Measurements from ENCODE around the gene LRMDA. TPM values are rescaled to one million over a fixed set of nuclear protein-coding genes. Genes with fewer than 3 reads are reported as not detected.

The LRMDA gene
- total and polyA plus RNA-seq, 2 of the 13 experiments (the other 11 are each of a cell fraction or from before 2014, with no cell fraction given): 13.4 to 22.0 TPM

DNA sequence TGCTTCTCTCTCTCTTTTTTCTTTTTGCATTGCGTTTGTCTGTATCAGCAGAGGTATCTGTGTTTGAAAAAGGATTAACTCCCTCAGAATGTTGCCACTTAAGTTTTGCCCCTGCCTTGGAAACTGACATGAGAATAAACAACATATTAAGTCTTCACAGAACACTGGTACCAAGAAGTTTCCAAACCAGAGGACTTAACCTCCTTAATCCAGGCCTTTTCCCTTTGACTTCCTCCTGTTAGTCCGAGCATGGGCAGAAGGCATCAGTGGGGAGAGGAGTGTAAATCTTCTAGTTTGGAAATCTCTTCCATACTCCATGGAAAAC is 681.4 kb downstream of the LRMDA start (continued):
- TF ChIP-seq ZNF761 (CRISPR knock-in tag; conservative IDR thresholded peaks at IDR 0.05): no peak
- no peak for TF ChIP-seq ZFP90 (CRISPR knock-in tag; IDR thresholded peaks at IDR 0.05; ENCODE audit: borderline replicate concordance)

DNA sequence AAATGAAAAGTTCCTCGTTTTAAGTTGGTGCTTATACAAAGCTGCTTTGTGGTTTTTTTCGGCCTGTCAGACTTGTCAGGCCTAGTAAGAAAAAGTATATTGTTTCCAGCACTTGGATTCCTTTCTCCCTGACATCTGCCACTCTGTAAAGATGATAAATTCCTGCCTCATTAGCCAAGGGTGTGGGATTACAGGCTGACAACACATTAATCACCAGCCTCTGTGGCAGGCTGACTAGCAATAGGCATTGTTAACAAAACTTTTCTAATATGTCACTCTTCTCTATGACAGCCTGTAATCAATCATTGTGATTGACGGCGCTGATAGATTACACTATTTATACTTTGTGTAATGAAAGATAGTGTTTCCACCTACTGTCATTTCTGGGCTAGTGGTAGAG is 682.5 kb downstream of the LRMDA start:
- no peaks in the 10 kb centered on the region for H3K9me3 ChIP-seq (ENCODE audit: low read length)
- H2AFZ ChIP-seq (ENCODE audit: low read length): no peak overlapping the region
- no peaks in the 10 kb centered on the region for H3K36me3 ChIP-seq (replicated peaks in 1 of 2; ENCODE audit: control insufficient read depth in 1 of 2, insufficient read depth in 2 of 2, low read length in 2 of 2)
- H3K4me2 ChIP-seq (ENCODE audit: low read depth, low read length): peak overlapping the region; percentile 38
- ChIA-PET POLR2A (interaction anchor here (1.1 to 1.8 kb wide), 2 partner anchors 34 to 35 kb away, joined by 3 to 5 read pairs; no protein-coding TSS in a partner anchor), CTCF (ENCODE audit: low intra/inter-chr PET ratio, low total read pairs) (no interaction called here)
- H3K4me3 ChIP-seq (replicated peaks in 1 of 3; ENCODE audit: insufficient read depth in 1 of 3, low read depth in 2 of 3, low read length in 3 of 3): no peak overlapping the region
- H4K20me1 ChIP-seq (ENCODE audit: insufficient read depth, low read length): no peaks in the 10 kb centered on the region
- DNase-seq (ENCODE audit: low spot score) (peak; percentile 23), FAIRE-seq (no peak), ATAC-seq (peak; percentile 32; the same call in 1 of the 3 replicates)
- H3K9ac ChIP-seq (ENCODE audit: insufficient read depth, low read depth, low read length): no peak overlapping the region
- H3K79me2 ChIP-seq (ENCODE audit: insufficient read depth, low read length): no peaks in the 10 kb centered on the region
- in situ Hi-C loops (cut with HindIII; ENCODE audit: extremely low pct_ligation_motif_present, low pct_unique_long_range_greater_than_20kb) (no loop called here), intact Hi-C loops (cut with micrococcal nuclease; ENCODE audit: unreplicated experiment) (no loop called here)
- 49% methylated on average over 4 of the region's 4 CpGs for WGBS (ENCODE audit: low lambda C conversion rate)
- no TSS peak for BruUV-seq (replicated peaks)
- H3K4me1 ChIP-seq (ENCODE audit: insufficient read depth, low read length): peaks cover 37% of the 10 kb centered on the region
- no peaks in the 10 kb centered on the region for H3K27me3 ChIP-seq (ENCODE audit: control insufficient read depth in 1 of 2, insufficient read depth in 2 of 2, low read length in 2 of 2)
- H3K27ac ChIP-seq (ENCODE audit: extremely low read length, insufficient read depth, low read length): no peak overlapping the region
- no peak for TF ChIP-seq HNF4A (CRISPR knock-in tag; IDR thresholded peaks at IDR 0.05)
- TF ChIP-seq HOXD1 (CRISPR knock-in tag; IDR thresholded peaks at IDR 0.05): peak; percentile 88
- no peak for TF ChIP-seq ATM (IDR thresholded peaks at IDR 0.05; ENCODE audit: borderline replicate concordance)
- TF ChIP-seq ZSCAN20 (CRISPR knock-in tag; IDR thresholded peaks at IDR 0.05; ENCODE audit: borderline replicate concordance): no peak
- no peak for TF ChIP-seq ZNF431 (CRISPR knock-in tag; IDR thresholded peaks at IDR 0.05; ENCODE audit: borderline replicate concordance, low read depth)
- TF ChIP-seq, protein P1, sequence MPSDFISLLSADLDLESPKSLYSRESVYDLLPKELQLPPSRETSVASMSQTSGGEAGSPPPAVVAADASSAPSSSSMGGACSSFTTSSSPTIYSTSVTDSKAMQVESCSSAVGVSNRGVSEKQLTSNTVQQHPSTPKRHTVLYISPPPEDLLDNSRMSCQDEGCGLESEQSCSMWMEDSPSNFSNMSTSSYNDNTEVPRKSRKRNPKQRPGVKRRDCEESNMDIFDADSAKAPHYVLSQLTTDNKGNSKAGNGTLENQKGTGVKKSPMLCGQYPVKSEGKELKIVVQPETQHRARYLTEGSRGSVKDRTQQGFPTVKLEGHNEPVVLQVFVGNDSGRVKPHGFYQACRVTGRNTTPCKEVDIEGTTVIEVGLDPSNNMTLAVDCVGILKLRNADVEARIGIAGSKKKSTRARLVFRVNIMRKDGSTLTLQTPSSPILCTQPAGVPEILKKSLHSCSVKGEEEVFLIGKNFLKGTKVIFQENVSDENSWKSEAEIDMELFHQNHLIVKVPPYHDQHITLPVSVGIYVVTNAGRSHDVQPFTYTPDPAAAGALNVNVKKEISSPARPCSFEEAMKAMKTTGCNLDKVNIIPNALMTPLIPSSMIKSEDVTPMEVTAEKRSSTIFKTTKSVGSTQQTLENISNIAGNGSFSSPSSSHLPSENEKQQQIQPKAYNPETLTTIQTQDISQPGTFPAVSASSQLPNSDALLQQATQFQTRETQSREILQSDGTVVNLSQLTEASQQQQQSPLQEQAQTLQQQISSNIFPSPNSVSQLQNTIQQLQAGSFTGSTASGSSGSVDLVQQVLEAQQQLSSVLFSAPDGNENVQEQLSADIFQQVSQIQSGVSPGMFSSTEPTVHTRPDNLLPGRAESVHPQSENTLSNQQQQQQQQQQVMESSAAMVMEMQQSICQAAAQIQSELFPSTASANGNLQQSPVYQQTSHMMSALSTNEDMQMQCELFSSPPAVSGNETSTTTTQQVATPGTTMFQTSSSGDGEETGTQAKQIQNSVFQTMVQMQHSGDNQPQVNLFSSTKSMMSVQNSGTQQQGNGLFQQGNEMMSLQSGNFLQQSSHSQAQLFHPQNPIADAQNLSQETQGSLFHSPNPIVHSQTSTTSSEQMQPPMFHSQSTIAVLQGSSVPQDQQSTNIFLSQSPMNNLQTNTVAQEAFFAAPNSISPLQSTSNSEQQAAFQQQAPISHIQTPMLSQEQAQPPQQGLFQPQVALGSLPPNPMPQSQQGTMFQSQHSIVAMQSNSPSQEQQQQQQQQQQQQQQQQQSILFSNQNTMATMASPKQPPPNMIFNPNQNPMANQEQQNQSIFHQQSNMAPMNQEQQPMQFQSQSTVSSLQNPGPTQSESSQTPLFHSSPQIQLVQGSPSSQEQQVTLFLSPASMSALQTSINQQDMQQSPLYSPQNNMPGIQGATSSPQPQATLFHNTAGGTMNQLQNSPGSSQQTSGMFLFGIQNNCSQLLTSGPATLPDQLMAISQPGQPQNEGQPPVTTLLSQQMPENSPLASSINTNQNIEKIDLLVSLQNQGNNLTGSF (CRISPR knock-in tag; IDR thresholded peaks at IDR 0.05): no peak
- TF ChIP-seq ARID2 (CRISPR knock-in tag; IDR thresholded peaks at IDR 0.05; ENCODE audit: borderline replicate concordance): no peak
- TF ChIP-seq NR2C2 (CRISPR knock-in tag; IDR thresholded peaks at IDR 0.05; ENCODE audit: borderline replicate concordance): no peak
- no peak for TF ChIP-seq NCOA1 (CRISPR knock-in tag; IDR thresholded peaks at IDR 0.05)
- TF ChIP-seq HOXA5 (CRISPR knock-in tag; IDR thresholded peaks at IDR 0.05): 0 out of 2 replicates have a peak, but pooled peaks have one; percentile 26
- no peak for TF ChIP-seq ZNF572 (CRISPR knock-in tag; IDR thresholded peaks at IDR 0.05)
- TF ChIP-seq, protein P2, sequence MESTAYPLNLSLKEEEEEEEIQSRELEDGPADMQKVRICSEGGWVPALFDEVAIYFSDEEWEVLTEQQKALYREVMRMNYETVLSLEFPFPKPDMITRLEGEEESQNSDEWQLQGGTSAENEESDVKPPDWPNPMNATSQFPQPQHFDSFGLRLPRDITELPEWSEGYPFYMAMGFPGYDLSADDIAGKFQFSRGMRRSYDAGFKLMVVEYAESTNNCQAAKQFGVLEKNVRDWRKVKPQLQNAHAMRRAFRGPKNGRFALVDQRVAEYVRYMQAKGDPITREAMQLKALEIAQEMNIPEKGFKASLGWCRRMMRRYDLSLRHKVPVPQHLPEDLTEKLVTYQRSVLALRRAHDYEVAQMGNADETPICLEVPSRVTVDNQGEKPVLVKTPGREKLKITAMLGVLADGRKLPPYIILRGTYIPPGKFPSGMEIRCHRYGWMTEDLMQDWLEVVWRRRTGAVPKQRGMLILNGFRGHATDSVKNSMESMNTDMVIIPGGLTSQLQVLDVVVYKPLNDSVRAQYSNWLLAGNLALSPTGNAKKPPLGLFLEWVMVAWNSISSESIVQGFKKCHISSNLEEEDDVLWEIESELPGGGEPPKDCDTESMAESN (CRISPR knock-in tag; conservative IDR thresholded peaks at IDR 0.05): no peak
- 0 out of 2 replicates have a peak, but pooled peaks have one; percentile 26 for TF ChIP-seq MEIS2 (CRISPR knock-in tag; IDR thresholded peaks at IDR 0.05)

Data from HepG2 (cell line).